ENCODE measurements around the gene C14orf180.

DNA sequence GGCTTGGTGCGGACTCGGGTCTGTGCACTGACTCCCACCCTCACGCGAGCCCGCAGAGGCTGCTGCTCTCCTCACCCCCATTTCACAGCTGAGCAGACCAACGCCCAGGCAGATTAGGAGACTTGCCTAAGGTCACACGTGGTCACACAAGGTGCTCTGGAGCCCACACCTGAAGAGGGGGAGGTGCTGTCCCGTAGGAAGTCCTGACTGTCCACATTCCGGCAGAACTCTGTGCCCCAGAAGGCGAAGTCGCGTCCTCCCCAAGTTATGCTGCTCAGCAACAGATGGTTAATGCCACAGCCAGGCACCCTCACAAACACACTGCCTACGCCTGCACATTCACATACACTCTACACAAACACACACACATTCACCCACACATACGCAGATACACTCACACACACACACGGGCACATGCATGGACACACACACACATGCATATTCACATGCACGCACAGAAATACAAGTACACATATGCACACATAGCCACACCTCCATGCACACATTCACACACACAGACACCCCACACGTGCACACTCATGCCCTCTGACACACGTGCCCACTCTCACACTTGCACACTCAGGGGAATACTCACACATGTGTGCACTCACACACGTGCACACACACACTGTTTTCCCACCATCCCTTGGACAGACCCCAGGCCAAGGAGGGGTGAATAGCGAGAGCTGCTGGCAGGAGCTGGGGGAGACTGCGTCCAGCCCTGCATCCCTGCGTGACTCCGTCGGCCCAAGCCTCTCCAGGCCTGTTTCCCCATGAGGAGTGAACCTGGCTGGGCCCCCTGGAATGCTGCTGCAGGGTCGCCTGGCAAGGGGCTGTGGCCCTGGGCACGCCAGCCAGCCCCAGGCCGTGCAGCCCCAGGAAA is 4.1 kb downstream of the C14orf180 start:
- TF ChIP-seq, protein P1, sequence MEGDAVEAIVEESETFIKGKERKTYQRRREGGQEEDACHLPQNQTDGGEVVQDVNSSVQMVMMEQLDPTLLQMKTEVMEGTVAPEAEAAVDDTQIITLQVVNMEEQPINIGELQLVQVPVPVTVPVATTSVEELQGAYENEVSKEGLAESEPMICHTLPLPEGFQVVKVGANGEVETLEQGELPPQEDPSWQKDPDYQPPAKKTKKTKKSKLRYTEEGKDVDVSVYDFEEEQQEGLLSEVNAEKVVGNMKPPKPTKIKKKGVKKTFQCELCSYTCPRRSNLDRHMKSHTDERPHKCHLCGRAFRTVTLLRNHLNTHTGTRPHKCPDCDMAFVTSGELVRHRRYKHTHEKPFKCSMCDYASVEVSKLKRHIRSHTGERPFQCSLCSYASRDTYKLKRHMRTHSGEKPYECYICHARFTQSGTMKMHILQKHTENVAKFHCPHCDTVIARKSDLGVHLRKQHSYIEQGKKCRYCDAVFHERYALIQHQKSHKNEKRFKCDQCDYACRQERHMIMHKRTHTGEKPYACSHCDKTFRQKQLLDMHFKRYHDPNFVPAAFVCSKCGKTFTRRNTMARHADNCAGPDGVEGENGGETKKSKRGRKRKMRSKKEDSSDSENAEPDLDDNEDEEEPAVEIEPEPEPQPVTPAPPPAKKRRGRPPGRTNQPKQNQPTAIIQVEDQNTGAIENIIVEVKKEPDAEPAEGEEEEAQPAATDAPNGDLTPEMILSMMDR (IDR thresholded peaks at IDR 0.05) = no peak
- no peak for TF ChIP-seq POLR2A (IDR thresholded peaks at IDR 0.05)

Measured in adrenal gland (tissue), 5 donors.